K562 (cell line): Measurements from ENCODE around the gene ZBTB24. TPM values are rescaled to one million over a fixed set of nuclear protein-coding genes. Genes with fewer than 3 reads are reported as not detected.

Source experiments
- BRD9 ChIP-seq: fragments of 450-650 bp; IDR thresholded peaks from 2 replicates; pipeline ENCODE4 v1.6.1; 2018; ENCODE audit warnings: low read depth; ENCODE audit not compliant: partially characterized antibody
- CBX2 ChIP-seq: fragments of 200-600 bp; sonication (generic); IDR thresholded peaks from one replicate; pipeline ENCODE4 v1.6.1; 2012; ENCODE audit warnings: mild to moderate bottlenecking, low read length, inconsistent platforms; ENCODE audit not compliant: insufficient read depth, poor library complexity, severe bottlenecking
- FOXK2 ChIP-seq, 2 experiments: fragments of 450-650 bp; IDR thresholded peaks in 1 of 2; conservative IDR thresholded peaks in 1 of 2; 2 replicates each; pipeline ENCODE4 v1.6.1; 2016; ENCODE audit warnings: low read depth in 2 of 2, mild to moderate bottlenecking in 1 of 2
- KAT7 ChIP-seq: sonication (generic); formaldehyde crosslinking; IDR thresholded peaks from 2 replicates; pipeline ENCODE4 v1.8.0; 2022; ENCODE audit warnings: missing genetic modification reagents, mild to moderate bottlenecking, borderline replicate concordance
- KHSRP ChIP-seq: fragments of 450-650 bp; IDR thresholded peaks from 2 replicates; pipeline ENCODE4 v1.6.1; 2017
- KLF6 ChIP-seq: fragments of 250-450 bp; sonication (Bioruptor Pico); IDR thresholded peaks from 2 replicates; pipeline ENCODE4 v1.4.0; 2020; ENCODE audit warnings: mild to moderate bottlenecking, moderate library complexity, borderline replicate concordance
- L3MBTL2 ChIP-seq: fragments of 450-650 bp; IDR thresholded peaks from 2 replicates; pipeline ENCODE4 v1.6.1; 2016; ENCODE audit warnings: mild to moderate bottlenecking, moderate library complexity
- NR3C1 ChIP-seq: sonication (generic); formaldehyde crosslinking; IDR thresholded peaks from 2 replicates; pipeline ENCODE4 v1.8.1; 2022; ENCODE audit warnings: missing genetic modification reagents
- POLR3A ChIP-seq: IDR thresholded peaks from 2 replicates; pipeline ENCODE4 v1.6.1; 2011; ENCODE audit warnings: borderline replicate concordance, mild to moderate bottlenecking, moderate library complexity; ENCODE audit not compliant: insufficient read length, insufficient read depth; ENCODE audit errors: extremely low read depth
- SIN3B ChIP-seq: fragments of 450-650 bp; IDR thresholded peaks from 2 replicates; pipeline ENCODE4 v1.6.1; 2017; ENCODE audit warnings: low read depth, mild to moderate bottlenecking, moderate library complexity
- TCF7L2 ChIP-seq: fragments of 150-350 bp; IDR thresholded peaks from 2 replicates; pipeline ENCODE4 v1.6.1; 2016; ENCODE audit warnings: low read depth, mild to moderate bottlenecking, low read length, moderate library complexity
- U2AF1 ChIP-seq: fragments of 200-400 bp; formaldehyde crosslinking; optimal IDR thresholded peaks from 2 replicates; pipeline ENCODE3; 2017; ENCODE audit warnings: mild to moderate bottlenecking, low read depth, low read length, moderate library complexity
- ZNF133 ChIP-seq: fragments of 250-450 bp; sonication (Bioruptor Pico); IDR thresholded peaks from 2 replicates; pipeline ENCODE4 v1.4.0; 2020; ENCODE audit warnings: mild to moderate bottlenecking
- polyA plus RNA-seq, 8 experiments: library from polyadenylated mRNA; depleted of rRNA in 4 of 8; stranded (reverse) in 5 of 8; unstranded in 3 of 8; fragments of >200 nt; fragmentation: Nextera tagmentation in 2 of 8; fragmentation: Illumina TruSeq in 1 of 8; extraction: Ambion mirVana in 2 of 8; extraction: Trizol in 1 of 8; gene quantifications; 2 replicates each; pipeline versions ENCODE4 v1.2.1 to v1.2.3, GENCODE V29; 2011 to 2014; ENCODE audit warnings: inconsistent platforms in 1 of 8, missing spikeins in 1 of 8
- total RNA-seq, 7 experiments: library from RNA; depleted of rRNA in 6 of 7; stranded (reverse); fragments of >200 nt in 6 of 7; fragmentation: Illumina TruSeq in 2 of 7; extraction: Trizol in 2 of 7; gene quantifications; 2 replicates each; pipeline versions ENCODE4 v1.2.1 to v1.2.3, GENCODE V29; 2011 to 2021; ENCODE audit warnings: low replicate concordance in 1 of 7
- TF ChIP-seq, protein P1 (sequence below): sonication (generic); formaldehyde crosslinking; IDR thresholded peaks from 2 replicates; pipeline ENCODE4 v1.9.0; 2022; ENCODE audit warnings: mild to moderate bottlenecking, missing genetic modification reagents
- TF ChIP-seq, protein P2 (sequence below): fragments of 250-450 bp; sonication (Bioruptor Pico); IDR thresholded peaks from 2 replicates; pipeline ENCODE4 v1.4.0; 2020; ENCODE audit warnings: borderline replicate concordance
- TF ChIP-seq, protein P3 (sequence below): fragments of 450-650 bp; IDR thresholded peaks from 2 replicates; pipeline ENCODE4 v1.6.1; 2017; ENCODE audit warnings: mild to moderate bottlenecking, moderate library complexity
- TF ChIP-seq, protein P4 (sequence below): fragments of 150-350 bp; IDR thresholded peaks from 2 replicates; pipeline ENCODE4 v1.6.1; 2014; ENCODE audit warnings: low read depth, mild to moderate bottlenecking, low read length, borderline replicate concordance
- TF ChIP-seq, protein P5 (sequence below), 3 experiments: fragments of 200-800 bp in 1 of 3; sonication (Bioruptor generic) in 1 of 3; sonication (generic) in 1 of 3; formaldehyde crosslinking in 1 of 3; IDR thresholded peaks; 2 replicates each; pipeline versions ENCODE4 v1.6.1 to v1.8.0; 2016 to 2022; ENCODE audit warnings: mild to moderate bottlenecking in 2 of 3, missing compliant biosample characterization in 2 of 3, missing genetic modification characterization in 2 of 3, missing genetic modification reagents in 1 of 3

The ZBTB24 gene
- total and polyA plus RNA-seq, 9 of the 15 experiments (the other 6 are each of a cell fraction or from before 2014, with no cell fraction given) = 2.0 to 16.7 (median 8.3) TPM

DNA sequence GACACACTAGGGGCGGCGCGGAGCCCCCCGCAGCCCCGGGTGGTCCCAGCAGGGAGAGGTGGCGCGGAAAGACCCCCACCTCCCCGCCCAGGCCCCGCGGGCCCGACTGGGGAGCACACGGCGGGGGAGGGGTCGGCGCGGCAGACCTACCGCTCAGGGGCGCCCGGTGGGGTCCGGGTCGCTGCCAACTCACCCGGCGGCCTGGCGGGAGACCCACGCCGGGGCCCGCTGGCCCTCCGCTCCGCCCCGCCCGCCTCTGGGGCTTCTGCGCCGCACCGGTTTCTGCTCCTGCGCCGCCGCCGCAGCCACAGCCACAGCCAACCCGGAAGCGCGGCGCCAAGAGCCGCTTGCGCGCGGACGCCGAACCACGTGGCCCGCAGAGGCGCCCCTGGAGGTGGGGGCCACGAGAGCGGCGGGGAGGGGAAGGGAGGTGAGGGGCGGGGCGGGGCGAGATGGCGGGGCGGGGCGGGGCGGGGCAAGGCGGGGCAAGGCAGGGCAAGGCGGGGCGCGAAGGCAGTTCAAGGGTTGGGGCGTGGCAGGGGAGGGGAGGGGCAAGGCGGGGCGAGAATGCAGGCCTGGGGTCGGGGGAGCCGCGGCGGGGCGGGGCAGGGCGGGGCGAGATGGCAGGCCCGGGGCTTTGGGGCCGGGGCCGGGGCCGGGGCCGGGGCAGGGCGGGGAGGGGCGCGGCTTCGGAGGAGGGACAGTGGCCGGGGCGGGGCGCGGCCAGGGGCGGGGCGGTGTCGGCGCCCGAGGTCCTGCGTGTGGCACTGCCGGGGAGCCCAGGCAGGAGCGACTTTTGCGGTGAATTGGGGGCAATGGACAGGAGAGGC is at the start of gene ZBTB24 (continued):
- TF ChIP-seq KAT7 (no peak), CBX2 (no peak), POLR3A (no peak), NR3C1 (no peak), L3MBTL2 (peak; percentile 53; the same call in 1 of the 2 replicates), ZNF133 (CRISPR knock-in tag) (no peak), U2AF1 (no peak), SIN3B (peak; percentile 41; the same call in 1 of the 2 replicates), KHSRP (no peak), BRD9 (peak; percentile 3), FOXK2 (conservative IDR thresholded peaks at IDR 0.05 in 1 of 2, IDR thresholded peaks at IDR 0.05 in 1 of 2; ENCODE audit: low read depth in 2 of 2) (no peak), KLF6 (CRISPR knock-in tag) (no peak), TCF7L2 (no peak)
- TF ChIP-seq, protein P1, sequence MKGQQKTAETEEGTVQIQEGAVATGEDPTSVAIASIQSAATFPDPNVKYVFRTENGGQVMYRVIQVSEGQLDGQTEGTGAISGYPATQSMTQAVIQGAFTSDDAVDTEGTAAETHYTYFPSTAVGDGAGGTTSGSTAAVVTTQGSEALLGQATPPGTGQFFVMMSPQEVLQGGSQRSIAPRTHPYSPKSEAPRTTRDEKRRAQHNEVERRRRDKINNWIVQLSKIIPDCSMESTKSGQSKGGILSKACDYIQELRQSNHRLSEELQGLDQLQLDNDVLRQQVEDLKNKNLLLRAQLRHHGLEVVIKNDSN (CRISPR knock-in tag) = peak; percentile 86
- TF ChIP-seq, protein P2, sequence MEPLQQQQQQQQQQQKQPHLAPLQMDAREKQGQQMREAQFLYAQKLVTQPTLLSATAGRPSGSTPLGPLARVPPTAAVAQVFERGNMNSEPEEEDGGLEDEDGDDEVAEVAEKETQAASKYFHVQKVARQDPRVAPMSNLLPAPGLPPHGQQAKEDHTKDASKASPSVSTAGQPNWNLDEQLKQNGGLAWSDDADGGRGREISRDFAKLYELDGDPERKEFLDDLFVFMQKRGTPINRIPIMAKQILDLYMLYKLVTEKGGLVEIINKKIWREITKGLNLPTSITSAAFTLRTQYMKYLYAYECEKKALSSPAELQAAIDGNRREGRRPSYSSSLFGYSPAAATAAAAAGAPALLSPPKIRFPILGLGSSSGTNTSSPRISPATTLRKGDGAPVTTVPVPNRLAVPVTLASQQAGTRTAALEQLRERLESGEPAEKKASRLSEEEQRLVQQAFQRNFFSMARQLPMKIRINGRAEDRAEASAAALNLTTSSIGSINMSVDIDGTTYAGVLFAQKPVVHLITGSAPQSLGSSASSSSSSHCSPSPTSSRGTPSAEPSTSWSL (CRISPR knock-in tag) = no peak
- TF ChIP-seq, protein P3, sequence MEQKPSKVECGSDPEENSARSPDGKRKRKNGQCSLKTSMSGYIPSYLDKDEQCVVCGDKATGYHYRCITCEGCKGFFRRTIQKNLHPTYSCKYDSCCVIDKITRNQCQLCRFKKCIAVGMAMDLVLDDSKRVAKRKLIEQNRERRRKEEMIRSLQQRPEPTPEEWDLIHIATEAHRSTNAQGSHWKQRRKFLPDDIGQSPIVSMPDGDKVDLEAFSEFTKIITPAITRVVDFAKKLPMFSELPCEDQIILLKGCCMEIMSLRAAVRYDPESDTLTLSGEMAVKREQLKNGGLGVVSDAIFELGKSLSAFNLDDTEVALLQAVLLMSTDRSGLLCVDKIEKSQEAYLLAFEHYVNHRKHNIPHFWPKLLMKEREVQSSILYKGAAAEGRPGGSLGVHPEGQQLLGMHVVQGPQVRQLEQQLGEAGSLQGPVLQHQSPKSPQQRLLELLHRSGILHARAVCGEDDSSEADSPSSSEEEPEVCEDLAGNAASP = no peak
- TF ChIP-seq, protein P4, sequence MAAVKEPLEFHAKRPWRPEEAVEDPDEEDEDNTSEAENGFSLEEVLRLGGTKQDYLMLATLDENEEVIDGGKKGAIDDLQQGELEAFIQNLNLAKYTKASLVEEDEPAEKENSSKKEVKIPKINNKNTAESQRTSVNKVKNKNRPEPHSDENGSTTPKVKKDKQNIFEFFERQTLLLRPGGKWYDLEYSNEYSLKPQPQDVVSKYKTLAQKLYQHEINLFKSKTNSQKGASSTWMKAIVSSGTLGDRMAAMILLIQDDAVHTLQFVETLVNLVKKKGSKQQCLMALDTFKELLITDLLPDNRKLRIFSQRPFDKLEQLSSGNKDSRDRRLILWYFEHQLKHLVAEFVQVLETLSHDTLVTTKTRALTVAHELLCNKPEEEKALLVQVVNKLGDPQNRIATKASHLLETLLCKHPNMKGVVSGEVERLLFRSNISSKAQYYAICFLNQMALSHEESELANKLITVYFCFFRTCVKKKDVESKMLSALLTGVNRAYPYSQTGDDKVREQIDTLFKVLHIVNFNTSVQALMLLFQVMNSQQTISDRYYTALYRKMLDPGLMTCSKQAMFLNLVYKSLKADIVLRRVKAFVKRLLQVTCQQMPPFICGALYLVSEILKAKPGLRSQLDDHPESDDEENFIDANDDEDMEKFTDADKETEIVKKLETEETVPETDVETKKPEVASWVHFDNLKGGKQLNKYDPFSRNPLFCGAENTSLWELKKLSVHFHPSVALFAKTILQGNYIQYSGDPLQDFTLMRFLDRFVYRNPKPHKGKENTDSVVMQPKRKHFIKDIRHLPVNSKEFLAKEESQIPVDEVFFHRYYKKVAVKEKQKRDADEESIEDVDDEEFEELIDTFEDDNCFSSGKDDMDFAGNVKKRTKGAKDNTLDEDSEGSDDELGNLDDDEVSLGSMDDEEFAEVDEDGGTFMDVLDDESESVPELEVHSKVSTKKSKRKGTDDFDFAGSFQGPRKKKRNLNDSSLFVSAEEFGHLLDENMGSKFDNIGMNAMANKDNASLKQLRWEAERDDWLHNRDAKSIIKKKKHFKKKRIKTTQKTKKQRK = no peak
- TF ChIP-seq, protein P5, sequence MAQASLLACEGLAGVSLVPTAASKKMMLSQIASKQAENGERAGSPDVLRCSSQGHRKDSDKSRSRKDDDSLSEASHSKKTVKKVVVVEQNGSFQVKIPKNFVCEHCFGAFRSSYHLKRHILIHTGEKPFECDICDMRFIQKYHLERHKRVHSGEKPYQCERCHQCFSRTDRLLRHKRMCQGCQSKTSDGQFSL (CRISPR knock-in tag; IDR thresholded peaks at IDR 0.05) = no peak
- TF ChIP-seq, protein P5 (tag; IDR thresholded peaks at IDR 0.05) = no peak
